Measurements from ENCODE around the gene IFIT1B.

Gene IFIT1B

DNA sequence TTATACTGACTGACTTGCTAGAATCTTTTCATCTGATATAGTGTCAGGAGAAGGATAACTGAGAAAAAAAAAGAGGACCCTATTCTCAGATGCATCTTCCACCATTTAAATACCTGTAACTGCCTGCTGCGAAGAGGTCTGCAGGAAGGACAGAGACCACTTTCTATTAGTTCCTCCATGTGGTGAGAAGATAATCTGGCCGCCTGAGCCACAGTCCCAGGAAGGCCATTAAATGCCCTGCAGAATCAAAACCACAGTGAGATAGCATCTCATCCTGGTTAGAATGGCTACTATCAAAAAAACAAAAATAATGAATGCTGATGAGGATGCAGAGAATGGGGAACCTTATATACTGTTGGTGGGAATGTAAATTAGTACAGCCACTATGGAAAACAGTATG, 19.9 kb upstream of the IFIT1B start:
- no peak for TF ChIP-seq CTCF (IDR thresholded peaks at IDR 0.05; ENCODE audit: low read depth, low read length, missing control alignments)
- H3K4me3 ChIP-seq (ENCODE audit: low read depth, low read length), result no peak overlapping the region
- DNase-seq (ENCODE audit: low read depth), result no peak

DNA sequence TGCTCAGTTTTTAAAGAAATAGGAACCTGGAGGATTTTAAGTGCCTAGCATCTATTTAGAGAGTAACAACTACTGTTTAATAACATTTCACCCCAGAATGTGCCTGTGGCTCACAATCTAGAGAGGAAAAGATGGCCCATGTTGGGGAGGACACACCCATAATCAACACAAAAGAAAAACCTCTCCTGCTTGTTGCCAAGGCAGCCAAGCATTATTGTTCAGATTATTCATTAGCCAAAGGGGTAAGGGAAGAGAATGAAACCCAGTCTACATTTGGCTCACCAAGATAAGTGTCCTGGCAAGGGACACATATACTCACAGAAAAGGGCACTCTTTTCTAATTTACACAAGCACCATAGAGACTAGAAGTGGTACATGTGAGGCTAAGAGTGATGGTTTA, 17.7 kb upstream of the IFIT1B start:
- H3K4me3 ChIP-seq (ENCODE audit: low read depth, low read length), result no peak overlapping the region
- TF ChIP-seq CTCF (IDR thresholded peaks at IDR 0.05; ENCODE audit: low read depth, low read length, missing control alignments), result no peak
- no peak for DNase-seq (ENCODE audit: low read depth)

GRCh38 chr10:89362929-89363328, 14.9 kb upstream of the IFIT1B start:
- no peak overlapping the region for H3K4me3 ChIP-seq (ENCODE audit: low read depth, low read length)
- TF ChIP-seq CTCF (IDR thresholded peaks at IDR 0.05; ENCODE audit: low read depth, low read length, missing control alignments), result no peak
- DNase-seq (ENCODE audit: low read depth), result no peak

DNA sequence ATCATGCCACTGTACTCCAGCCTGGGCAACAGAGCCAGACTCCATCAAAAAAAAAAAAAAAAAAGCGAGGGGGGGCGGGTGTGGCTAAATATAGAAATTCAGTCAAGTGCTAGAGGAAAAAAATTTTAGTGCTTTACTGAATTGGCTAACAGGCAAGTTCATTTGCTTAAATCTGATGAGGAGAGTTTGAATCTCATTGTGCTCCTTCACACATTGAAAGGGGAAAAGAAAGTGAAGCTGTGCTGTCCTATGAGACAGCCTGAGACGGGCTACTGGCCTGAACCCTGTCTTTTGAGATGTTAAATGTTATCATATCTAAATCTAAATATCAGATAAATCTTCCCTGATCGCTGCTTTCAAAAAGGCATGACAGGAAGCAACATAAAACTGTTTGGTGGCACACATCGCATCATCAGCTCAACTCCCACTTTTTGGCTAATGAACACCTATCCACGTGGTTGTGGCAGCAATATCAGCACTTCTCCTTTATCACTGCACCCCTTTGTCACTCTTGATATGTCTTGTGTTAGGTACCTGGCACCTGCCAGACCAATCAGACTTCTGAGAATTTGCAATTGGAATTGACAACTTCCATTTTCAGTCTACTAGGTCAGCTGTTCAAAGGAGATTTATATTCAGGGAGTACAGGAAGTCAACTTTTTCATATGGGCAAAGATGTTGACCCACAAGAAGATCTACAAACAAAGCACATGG, 14.0 kb upstream of the IFIT1B start:
- DNase-seq (ENCODE audit: low read depth), result no peak
- H3K4me3 ChIP-seq (ENCODE audit: low read depth, low read length), result no peak overlapping the region
- no peak for TF ChIP-seq CTCF (IDR thresholded peaks at IDR 0.05; ENCODE audit: low read depth, low read length, missing control alignments)

DNA sequence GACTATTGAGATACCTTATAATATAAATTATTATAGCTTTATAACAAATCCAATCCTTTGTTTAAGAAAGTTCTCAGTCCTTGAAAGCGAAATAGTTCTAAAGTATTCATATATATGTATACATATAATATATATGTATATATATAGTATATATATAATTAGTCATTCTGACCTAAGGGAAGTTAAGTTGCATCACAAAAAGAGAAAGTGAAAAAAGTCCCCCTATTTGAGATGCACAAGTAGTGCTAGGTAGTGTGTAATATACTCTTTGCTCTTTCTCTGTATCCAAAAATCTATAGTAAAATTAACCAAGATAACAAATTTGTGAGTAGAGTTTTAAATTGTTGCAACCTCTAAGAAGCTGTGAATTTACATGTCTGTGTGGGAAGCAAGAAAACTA, 13.3 kb upstream of the IFIT1B start:
- no peak for TF ChIP-seq CTCF (IDR thresholded peaks at IDR 0.05; ENCODE audit: low read depth, low read length, missing control alignments)
- no peak overlapping the region for H3K4me3 ChIP-seq (ENCODE audit: low read depth, low read length)
- no peak for DNase-seq (ENCODE audit: low read depth)

DNA sequence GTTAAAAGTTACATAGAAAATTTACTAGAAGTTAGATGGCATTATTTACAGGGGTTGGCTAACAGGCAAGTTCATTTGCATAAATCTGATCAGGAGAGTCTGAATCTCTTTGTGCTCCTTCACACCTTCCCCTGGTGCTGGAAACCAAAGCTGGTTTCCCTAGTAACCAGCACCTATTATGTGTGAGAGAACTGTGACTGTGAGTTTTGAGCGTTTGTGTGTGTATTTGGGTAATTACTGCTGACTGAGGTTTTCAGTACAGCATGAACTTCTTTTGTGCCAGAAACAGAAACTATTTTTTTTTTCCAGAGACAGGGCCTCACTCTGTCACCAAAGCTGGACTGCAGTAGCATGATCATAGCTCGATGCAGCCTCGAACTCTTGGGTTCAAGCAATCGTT, 10.3 kb upstream of the IFIT1B start:
- no peak for TF ChIP-seq CTCF (IDR thresholded peaks at IDR 0.05; ENCODE audit: low read depth, low read length, missing control alignments)
- no peak overlapping the region for H3K4me3 ChIP-seq (ENCODE audit: low read depth, low read length)
- DNase-seq (ENCODE audit: low read depth), result no peak

DNA sequence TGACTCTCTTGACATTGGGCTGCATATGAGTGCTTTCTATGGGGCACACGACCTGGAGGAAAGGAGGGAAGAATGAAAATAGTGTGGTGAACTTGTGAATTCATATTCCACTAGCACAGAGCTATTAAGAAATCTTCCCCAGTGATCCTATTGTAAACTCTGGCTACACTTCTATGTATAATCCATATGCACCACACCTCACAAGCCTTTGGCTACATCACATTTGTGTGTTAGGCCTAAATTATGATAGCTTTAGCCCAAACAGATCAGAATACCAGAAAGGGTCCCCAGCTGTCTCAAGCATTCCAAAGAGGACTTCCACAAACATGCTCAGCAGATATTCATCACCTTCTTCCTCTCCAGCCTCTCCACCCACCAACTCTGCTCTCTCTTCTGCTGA, 9.7 kb upstream of the IFIT1B start:
- no peak for TF ChIP-seq CTCF (IDR thresholded peaks at IDR 0.05; ENCODE audit: low read depth, low read length, missing control alignments)
- H3K4me3 ChIP-seq (ENCODE audit: low read depth, low read length), result no peak overlapping the region
- no peak for DNase-seq (ENCODE audit: low read depth)
